GM21576 (cell line): ENCODE results near the gene IGFBP5.

Source experiments
- ATAC-seq: cut with Tn5 transposase; IDR thresholded peaks from one replicate; pipeline ENCODE4 v1.9.1; 2021; ENCODE audit warnings: mild to moderate bottlenecking, moderate library complexity; ENCODE audit not compliant: unreplicated experiment

Gene IGFBP5

GRCh38 chr2:216626168-216626874 is 69.0 kb downstream of the IGFBP5 start:
- ATAC-seq = no peak

DNA sequence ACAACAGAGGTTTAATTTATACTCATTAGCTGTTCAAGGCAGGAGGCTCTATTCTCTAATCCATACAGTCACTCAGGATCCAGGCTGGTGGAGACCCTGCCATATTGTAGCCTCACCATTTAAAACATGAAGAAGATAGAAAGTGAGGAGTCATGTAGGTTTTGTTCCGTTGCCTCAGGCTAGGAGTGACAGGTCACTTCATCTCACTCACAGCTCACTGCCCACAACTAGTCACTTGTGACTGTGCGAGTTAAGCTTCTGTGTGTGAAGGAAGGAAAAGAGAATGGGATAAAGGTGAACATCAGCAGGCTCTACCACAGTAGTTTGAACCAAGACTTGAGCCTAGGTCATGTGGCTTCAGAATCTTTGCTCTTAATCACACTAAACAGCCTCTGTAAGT is 71.1 kb downstream of the IGFBP5 start:
- no peak for ATAC-seq

DNA sequence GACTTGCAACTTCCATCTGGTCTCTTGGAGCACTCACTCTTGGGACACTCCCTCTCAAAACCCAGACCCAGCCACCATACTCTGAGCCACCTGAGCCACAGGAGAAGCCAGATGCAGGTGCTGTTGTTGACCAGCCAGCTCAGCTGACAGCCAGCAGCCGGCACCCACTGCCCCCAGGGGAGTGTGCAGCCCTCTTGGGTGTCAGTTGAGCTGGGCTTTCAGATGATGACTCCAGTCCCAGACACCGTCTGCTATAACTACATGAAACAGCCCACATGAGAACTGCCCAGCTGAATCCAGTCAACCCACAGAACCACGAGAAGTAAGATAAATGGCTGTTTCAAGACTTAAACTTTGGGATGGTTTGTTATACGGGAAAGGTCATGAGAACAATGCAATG is 72.8 kb downstream of the IGFBP5 start:
- ATAC-seq = no peak
